LHCN-M2 (cell line): ENCODE results near the gene ATP6V0D1. TPM values are rescaled to one million over a fixed set of nuclear protein-coding genes. Genes with fewer than 3 reads are reported as not detected.

Source experiments
- DNase-seq: peaks from one replicate; pipeline ENCODE4 v3.0.0-alpha.2; 2012; ENCODE audit warnings: low read depth
- total RNA-seq: library from RNA; depleted of rRNA; stranded (reverse); fragments of >200 nt; gene quantifications from 2 replicates; pipeline ENCODE4 v1.2.3, GENCODE V29; 2014; rRNA removed

ATP6V0D1 gene
- total RNA-seq, 1 experiment from 2014 or later, result 156 TPM

- DNase-seq, result no peak
These were observed 86.5 kb downstream of the ATP6V0D1 start for GRCh38 chr16:67394155-67395104.

GRCh38 chr16:67393788-67394154, 87.2 kb downstream of the ATP6V0D1 start:
- DNase-seq, result no peak

DNA sequence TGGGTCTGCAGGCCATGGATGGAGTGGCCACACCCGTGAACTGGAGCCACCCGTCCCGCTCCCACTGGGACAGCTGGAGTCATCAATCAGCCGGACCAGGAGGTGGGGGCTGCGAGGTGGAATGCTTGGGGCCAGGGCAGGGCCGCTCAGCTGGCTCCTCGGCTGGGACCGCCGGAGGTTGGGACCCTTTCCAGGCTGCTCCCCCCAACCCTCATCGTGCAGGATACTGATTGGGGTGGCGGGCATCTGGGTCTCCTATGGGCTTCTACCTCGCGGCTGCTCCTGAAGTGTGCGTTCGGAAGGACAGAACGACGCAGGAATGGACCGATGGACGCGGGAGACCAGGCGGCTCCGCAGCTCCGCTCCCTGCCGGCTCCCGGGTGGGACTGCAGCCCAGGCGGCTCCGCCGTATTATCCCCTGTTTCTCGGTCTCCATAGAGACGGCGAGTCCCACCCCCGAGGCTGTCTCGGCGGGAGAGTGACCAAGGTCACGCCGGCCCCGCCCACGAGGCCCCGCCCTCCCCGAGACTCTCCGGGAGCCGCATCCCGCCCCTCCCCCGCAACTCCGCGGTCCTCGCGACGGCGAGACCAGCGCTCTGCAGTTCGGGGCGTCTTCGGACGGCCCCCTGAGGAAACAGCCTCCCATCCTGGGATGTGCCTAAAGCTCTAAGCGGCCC, 87.7 kb downstream of the ATP6V0D1 start, which contains the start of gene TPPP3:
TPPP3 (minus strand) TSS at position 388 of the 677 bp plus-strand sequence. CDS start 2,387 bp downstream, outside the sequence.
- peak; percentile 87 for DNase-seq

- DNase-seq, result no peak
These were observed 88.5 kb downstream of the ATP6V0D1 start for GRCh38 chr16:67392301-67393059.

DNA sequence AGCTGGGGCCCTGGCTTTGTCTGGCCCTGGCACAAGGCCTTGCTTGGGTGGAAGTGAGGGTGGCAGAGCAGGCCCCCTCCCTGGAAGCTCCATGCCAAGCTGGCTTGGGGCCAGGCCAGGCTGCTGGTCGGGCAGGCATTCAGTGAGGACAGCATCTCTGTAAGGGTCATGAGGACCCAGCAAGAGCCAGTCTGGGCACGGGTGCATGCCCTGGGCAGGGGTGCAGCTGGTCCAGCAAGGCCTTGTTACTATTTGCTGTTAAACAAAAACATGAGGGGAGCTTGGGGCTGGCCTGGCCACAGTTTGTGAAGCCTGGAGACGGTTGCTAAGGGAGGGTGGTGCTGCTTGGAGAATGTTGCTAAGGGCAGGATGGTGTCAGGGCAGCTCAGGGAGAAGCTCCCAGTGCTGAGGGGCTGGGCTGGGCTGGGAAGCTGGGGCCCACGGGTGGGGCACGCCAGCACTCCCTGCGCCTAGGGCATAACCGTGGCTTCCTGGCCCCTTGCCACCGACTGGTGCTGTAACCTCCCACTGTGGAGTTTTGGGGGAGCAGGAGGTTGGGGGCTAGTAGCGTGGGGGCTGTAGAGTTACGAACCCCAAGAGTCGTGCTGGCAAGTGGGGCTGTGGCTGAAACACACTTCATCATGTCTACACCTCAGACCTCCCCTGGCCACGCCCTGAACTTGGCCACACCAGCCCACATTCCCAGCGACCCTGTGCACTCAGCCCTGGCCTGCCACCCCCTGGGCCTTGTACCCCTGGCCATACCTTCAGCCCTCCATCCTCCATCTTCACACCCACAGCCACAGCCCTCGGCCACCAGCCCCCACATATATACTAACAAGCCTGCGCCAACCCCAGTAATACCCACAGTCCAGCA, 89.3 kb downstream of the ATP6V0D1 start:
- peak; percentile 22 for DNase-seq

GRCh38 chr16:67390816-67391423, 90.0 kb downstream of the ATP6V0D1 start:
- DNase-seq, result no peak

- no peak for DNase-seq
These were observed 90.8 kb downstream of the ATP6V0D1 start for GRCh38 chr16:67389911-67390815.

- no peak for DNase-seq
These were observed 92.4 kb downstream of the ATP6V0D1 start for GRCh38 chr16:67388591-67388990.

DNA sequence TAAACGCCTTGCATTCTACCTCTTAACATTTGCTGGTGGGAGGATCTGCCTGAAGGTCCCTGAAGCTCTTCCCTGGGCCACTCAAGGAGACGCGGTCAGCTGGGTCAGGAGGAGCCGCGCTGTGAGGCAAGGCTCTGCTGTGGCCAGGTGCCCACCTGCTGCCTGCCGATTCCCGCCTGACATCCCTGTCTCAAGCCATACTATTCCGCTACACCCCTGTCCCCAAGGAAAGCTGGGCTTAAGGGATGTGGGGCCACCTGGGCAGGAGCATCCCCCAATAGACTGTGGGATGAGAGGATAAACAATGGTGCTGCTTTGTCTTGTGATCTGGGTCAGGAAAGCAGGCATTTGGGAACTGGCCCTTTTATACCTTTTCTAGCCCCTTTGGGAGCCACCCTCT, 92.8 kb downstream of the ATP6V0D1 start:
- DNase-seq, result no peak

Other genes starting within 250 kb of the ATP6V0D1 start
- 27.0 and 29.7 TPM in 2 replicates for gene FHOD1, start 233.7 kb downstream of the ATP6V0D1 start, total RNA-seq
- gene SLC9A5, start 232.2 kb downstream of the ATP6V0D1 start, total RNA-seq, result 0.98 and 1.3 TPM in 2 replicates
- 0.32 and 0.57 TPM in 2 replicates for gene PLEKHG4, start 201.6 kb downstream of the ATP6V0D1 start, total RNA-seq
- not detected in 2 replicates for gene KCTD19, start 154.4 kb downstream of the ATP6V0D1 start, total RNA-seq
- gene LRRC36, start 154.3 kb downstream of the ATP6V0D1 start, total RNA-seq, result not detected in 2 replicates
- gene TPPP3, start 87.7 kb downstream of the ATP6V0D1 start, total RNA-seq, result 11.9 and 17.6 TPM in 2 replicates
- gene ZDHHC1, start 64.7 kb downstream of the ATP6V0D1 start, total RNA-seq, result 9.9 and 13.5 TPM in 2 replicates
- gene HSD11B2, start 50.0 kb downstream of the ATP6V0D1 start, total RNA-seq, result 0.17 and 0.58 TPM in 2 replicates
- gene AGRP, start 2.4 kb upstream of the ATP6V0D1 start, total RNA-seq, result not detected in 2 replicates
- 24.3 and 24.4 TPM in 2 replicates for gene RIPOR1, start 47.7 kb upstream of the ATP6V0D1 start, total RNA-seq
- 30.6 and 36.7 TPM in 2 replicates for gene CTCF, start 81.4 kb upstream of the ATP6V0D1 start, total RNA-seq
- 0.58 and 0.92 TPM in 2 replicates for gene CARMIL2, start 164.0 kb upstream of the ATP6V0D1 start, total RNA-seq
- 44.2 and 49.5 TPM in 2 replicates for gene ACD, start 179.1 kb upstream of the ATP6V0D1 start, total RNA-seq
- 0.86 and 3.2 TPM in 2 replicates for gene PARD6A, start 179.8 kb upstream of the ATP6V0D1 start, total RNA-seq
- gene ENKD1, start 185.6 kb upstream of the ATP6V0D1 start, total RNA-seq, result 13.8 and 17.1 TPM in 2 replicates
- gene C16orf86, start 185.7 kb upstream of the ATP6V0D1 start, total RNA-seq, result 4.6 and 6.3 TPM in 2 replicates
- 15.9 and 17.4 TPM in 2 replicates for gene GFOD2, start 238.2 kb upstream of the ATP6V0D1 start, total RNA-seq